IMR-90 (cell line): ENCODE data around the gene APP. TPM values are rescaled to one million over a fixed set of nuclear protein-coding genes. Genes with fewer than 3 reads are reported as not detected.

Experiments
- ATAC-seq: fragments of 200-7000 bp; cut with Tn5 transposase; 2 replicates; pipeline ENCODE4 v1.9.1; 2020; ENCODE audit warnings: low read depth, mild to moderate bottlenecking, moderate library complexity
- BruUV-seq: library from RNA; stranded (reverse); fragments of 400-500 nt; replicated peaks from 2 replicates; lab custom pipeline; 2021; lab: Mats Ljungman, UMichigan
- CTCF ChIA-PET: fragments of 300-600 bp; formaldehyde crosslinking; extraction: SDS; loops from one replicate; lab custom pipeline; 2021; ENCODE audit warnings: antibody characterized with exemption; lab: Yijun Ruan, JAX
- POLR2A ChIA-PET: fragments of 300-600 bp; sonication (Branson Sonifier 250); formaldehyde crosslinking; loops from one replicate; lab custom pipeline; 2022; ENCODE audit warnings: antibody characterized with exemption; ENCODE audit not compliant: unreplicated experiment; lab: Charles Lee
- DNase-seq: peaks from one replicate; pipeline ENCODE4 v3.0.0; 2013
- H2AFZ ChIP-seq: replicated peaks from 2 replicates; pipeline ENCODE3; 2013; ENCODE audit warnings: low read length, mild to moderate bottlenecking; ENCODE audit not compliant: poor library complexity
- H2AK5ac ChIP-seq: 2 replicates; pipeline ENCODE4 v1.6.1; 2013; ENCODE audit warnings: low read depth, low read length, inconsistent platforms
- H2AK9ac ChIP-seq: replicated peaks from 2 replicates; pipeline ENCODE3; 2013; ENCODE audit warnings: mild to moderate bottlenecking, low read depth, low read length, moderate library complexity; ENCODE audit not compliant: poor library complexity
- H2BK120ac ChIP-seq: 2 replicates; pipeline ENCODE4 v1.6.1; 2013; ENCODE audit warnings: low read depth, low read length, inconsistent platforms
- H2BK15ac ChIP-seq: 3 replicates; pipeline ENCODE4 v1.6.1; 2013; ENCODE audit warnings: low read depth, low read length, inconsistent platforms
- H2BK20ac ChIP-seq: 2 replicates; pipeline ENCODE4 v1.6.1; 2013; ENCODE audit warnings: low read depth, mild to moderate bottlenecking, inconsistent platforms, low read length, moderate library complexity
- H2BK5ac ChIP-seq: 2 replicates; pipeline ENCODE4 v1.6.1; 2013; ENCODE audit warnings: mild to moderate bottlenecking, low read depth, low read length, inconsistent platforms; ENCODE audit not compliant: poor library complexity, severe bottlenecking
- H3K14ac ChIP-seq: replicated peaks from 2 replicates; pipeline ENCODE4 v1.6.1; 2013; ENCODE audit warnings: low read depth, low read length, inconsistent platforms
- H3K18ac ChIP-seq: 2 replicates; pipeline ENCODE4 v1.6.1; 2013; ENCODE audit warnings: low read depth, low read length, control low read depth
- H3K23ac ChIP-seq: 2 replicates; pipeline ENCODE4 v1.6.1; 2013; ENCODE audit warnings: low read depth, low read length, inconsistent platforms
- H3K27ac ChIP-seq: 2 replicates; pipeline ENCODE4 v1.5.1; 2013; ENCODE audit warnings: mild to moderate bottlenecking, control low read depth, low read length; ENCODE audit not compliant: insufficient read depth
- H3K27me3 ChIP-seq: 2 replicates; pipeline ENCODE4 v1.6.1; 2013; ENCODE audit warnings: low read length; ENCODE audit not compliant: control insufficient read depth, insufficient read depth
- H3K36me3 ChIP-seq: 2 replicates; pipeline ENCODE4 v1.6.1; 2013; ENCODE audit warnings: low read length, mixed read lengths; ENCODE audit not compliant: control insufficient read depth, insufficient read depth
- H3K4ac ChIP-seq: 2 replicates; pipeline ENCODE4 v1.6.1; 2013; ENCODE audit warnings: low read depth, low read length, inconsistent platforms
- H3K4me1 ChIP-seq: 2 replicates; pipeline ENCODE4 v1.6.1; 2013; ENCODE audit warnings: low read length, mixed read lengths; ENCODE audit not compliant: control insufficient read depth, insufficient read depth
- H3K4me2 ChIP-seq: 2 replicates; pipeline ENCODE4 v1.6.1; 2013; ENCODE audit warnings: low read depth, mild to moderate bottlenecking, control low read depth, low read length, moderate library complexity
- H3K4me3 ChIP-seq: 2 replicates; pipeline ENCODE4 v1.5.1; 2013; ENCODE audit warnings: low read depth, mild to moderate bottlenecking, control low read depth, low read length, moderate library complexity; ENCODE audit not compliant: insufficient read depth
- H3K56ac ChIP-seq: 2 replicates; pipeline ENCODE4 v1.6.1; 2013; ENCODE audit warnings: low read length, inconsistent platforms; ENCODE audit not compliant: insufficient read depth; ENCODE audit errors: extremely low read depth
- H3K79me1 ChIP-seq, 2 experiments: 2 replicates each; pipeline ENCODE4 v1.6.1; 2013; ENCODE audit warnings: low read length in 2 of 2, inconsistent platforms in 1 of 2, low read depth in 1 of 2
- H3K9ac ChIP-seq: 2 replicates; pipeline ENCODE4 v1.6.1; 2013; ENCODE audit warnings: low read depth, low read length, control low read depth
- H3K9me1 ChIP-seq: 2 replicates; pipeline ENCODE4 v1.6.1; 2013; ENCODE audit warnings: low read length, inconsistent platforms; ENCODE audit not compliant: insufficient read depth
- H3K9me3 ChIP-seq: 2 replicates; pipeline ENCODE4 v1.6.1; 2013; ENCODE audit warnings: low read length; ENCODE audit not compliant: control insufficient read depth, insufficient read depth
- H4K20me1 ChIP-seq: 2 replicates; pipeline ENCODE4 v1.6.1; 2013; ENCODE audit warnings: low read length, inconsistent platforms; ENCODE audit not compliant: insufficient read depth
- H4K5ac ChIP-seq: 2 replicates; pipeline ENCODE4 v1.6.1; 2013; ENCODE audit warnings: mild to moderate bottlenecking, low read depth, low read length, control low read depth
- H4K8ac ChIP-seq, 2 experiments: 2 replicates each; pipeline ENCODE4 v1.6.1; 2013; ENCODE audit warnings: low read depth in 2 of 2, low read length in 2 of 2, control low read depth in 1 of 2, inconsistent platforms in 1 of 2
- H4K91ac ChIP-seq: 2 replicates; pipeline ENCODE4 v1.6.1; 2013; ENCODE audit warnings: low read depth, low read length, inconsistent platforms; ENCODE audit not compliant: insufficient read depth
- BHLHE40 ChIP-seq: fragments of 150-350 bp; IDR thresholded peaks from 2 replicates; pipeline ENCODE4 v1.6.1; 2016; ENCODE audit warnings: mild to moderate bottlenecking, low read depth, low read length
- CEBPB ChIP-seq: IDR thresholded peaks from 2 replicates; pipeline ENCODE4 v1.6.1; 2012; ENCODE audit warnings: low read depth, low read length, improper control_type of control experiment
- CHD1 ChIP-seq: IDR thresholded peaks from 2 replicates; pipeline ENCODE4 v1.6.1; 2012; ENCODE audit warnings: low read depth, low read length, improper control_type of control experiment
- CTCF ChIP-seq: conservative IDR thresholded peaks from 2 replicates; pipeline ENCODE4 v1.5.1; 2012; ENCODE audit warnings: mild to moderate bottlenecking, low read depth, low read length, improper control_type of control experiment
- FOS ChIP-seq: fragments of 150-350 bp; IDR thresholded peaks from 2 replicates; pipeline ENCODE4 v1.6.1; 2016; ENCODE audit warnings: low read depth, low read length
- MAFK ChIP-seq: IDR thresholded peaks from 2 replicates; pipeline ENCODE4 v1.6.1; 2012; ENCODE audit warnings: low read depth, low read length, improper control_type of control experiment
- MAZ ChIP-seq: IDR thresholded peaks from 2 replicates; pipeline ENCODE4 v1.6.1; 2012; ENCODE audit warnings: low read depth, mild to moderate bottlenecking, low read length, improper control_type of control experiment, moderate library complexity, borderline replicate concordance
- MXI1 ChIP-seq: IDR thresholded peaks from 2 replicates; pipeline ENCODE4 v1.6.1; 2012; ENCODE audit warnings: low read depth, mild to moderate bottlenecking, low read length, moderate library complexity, borderline replicate concordance
- NFE2L2 ChIP-seq: fragments of 150-350 bp; IDR thresholded peaks from 2 replicates; pipeline ENCODE4 v1.6.1; 2016; ENCODE audit warnings: low read depth, mild to moderate bottlenecking, low read length
- RAD21 ChIP-seq: IDR thresholded peaks from 2 replicates; pipeline ENCODE4 v1.6.1; 2012; ENCODE audit warnings: low read length, improper control_type of control experiment
- RCOR1 ChIP-seq: IDR thresholded peaks from 2 replicates; pipeline ENCODE4 v1.6.1; 2012; ENCODE audit warnings: mild to moderate bottlenecking, low read length, improper control_type of control experiment; ENCODE audit not compliant: insufficient replicate concordance
- RFX5 ChIP-seq: IDR thresholded peaks from 2 replicates; pipeline ENCODE4 v1.8.0; 2012; ENCODE audit warnings: low read depth, mild to moderate bottlenecking, low read length, moderate library complexity
- SMC3 ChIP-seq: fragments of 150-350 bp; IDR thresholded peaks from 2 replicates; pipeline ENCODE4 v1.6.1; 2016; ENCODE audit warnings: low read depth, mild to moderate bottlenecking, antibody characterized with exemption, low read length, moderate library complexity
- USF2 ChIP-seq: fragments of 150-350 bp; IDR thresholded peaks from 2 replicates; pipeline ENCODE4 v1.6.1; 2017; ENCODE audit warnings: mild to moderate bottlenecking, antibody characterized with exemption, low read length, low read depth
- WGBS, 2 experiments: methylation state at CpG; one replicate each; pipeline versions ENCODE4 v1.1.5 to v1.1.7; 2013; ENCODE audit warnings: missing lambda C conversion rate in 2 of 2; ENCODE audit not compliant: insufficient read length in 1 of 2; ENCODE audit errors: extremely low coverage in 2 of 2; 5-methylcytosine and 5-hydroxymethylcytosine counted together
- dilution Hi-C: fragments of 300-500 bp; cut with HindIII; formaldehyde crosslinking; loops from one replicate; pipeline ENCODE4 v1.14.3; 2018; ENCODE audit warnings: low sequenced_read_pairs; ENCODE audit not compliant: unreplicated experiment
- in situ Hi-C: fragments of 300-500 bp; cut with MboI; formaldehyde crosslinking; loops from 3 replicates; pipeline ENCODE4 v1.14.3; 2019; ENCODE audit warnings: low sequenced_read_pairs, inconsistent platforms, mixed read lengths
- intact Hi-C: fragments of 100-400 bp; cut with micrococcal nuclease; formaldehyde crosslinking; loops from 2 replicates; pipeline ENCODE4 v1.10.0; 2022
- polyA plus RNA-seq, 3 experiments: library from polyadenylated mRNA; depleted of rRNA; stranded (reverse); fragments of >200 nt; gene quantifications; 2 replicates each; pipeline ENCODE4 v1.2.3, GENCODE V29; 2012; ENCODE audit warnings: low replicate concordance in 1 of 3
- total RNA-seq: library from RNA; depleted of rRNA; stranded (reverse); fragments of >200 nt; gene quantifications from 2 replicates; pipeline ENCODE4 v1.2.3, GENCODE V29; 2012

APP gene
- total and polyA plus RNA-seq, 2 of the 4 experiments (the other 2 are of a cell fraction): 191 to 530 TPM

GRCh38 chr21:25881524-25882376 lies 288.8 kb downstream of the APP start:
- H3K79me1 ChIP-seq: peaks cover 0 to 7% of the 10 kb centered on the region in 2 experiments; a peak in 2 of 4 replicates
- peak; percentile 87 for ATAC-seq
- H4K8ac ChIP-seq: no peak overlapping the region
- H2BK5ac ChIP-seq: no peak overlapping the region
- H2BK15ac ChIP-seq: no peak overlapping the region
- H3K9me1 ChIP-seq: no peaks in the 10 kb centered on the region
- intact Hi-C loops: loop anchor here (1.0 to 5.0 kb wide), 3 partner anchors 274 to 836 kb away; partner anchors contain the start of genes APP and MRPL39
- H2AK5ac ChIP-seq: no peak overlapping the region
- H3K56ac ChIP-seq: no peak overlapping the region
- no peak overlapping the region for H3K4ac ChIP-seq
- 60% methylated on average over 1 of the region's 17 CpGs; no CpG with 5 or more reads in 1 of the 2 experiments for WGBS, 2 experiments
- H4K20me1 ChIP-seq: no peaks in the 10 kb centered on the region
- H3K9ac ChIP-seq: no peak overlapping the region
- peaks cover 10% of the 10 kb centered on the region; the same call in 1 of the 2 replicates for H3K36me3 ChIP-seq
- H3K9me3 ChIP-seq: no peaks in the 10 kb centered on the region
- no peak overlapping the region for H3K18ac ChIP-seq
- H2AFZ ChIP-seq: peak overlapping the region; percentile 65
- no peak overlapping the region for H2AK9ac ChIP-seq
- no peaks in the 10 kb centered on the region for H3K27me3 ChIP-seq
- dilution Hi-C loops: no loop called here
- CTCF ChIA-PET: interaction anchor here (0.5 kb wide), 1 partner anchor 20 kb away, joined by 3 read pairs; no protein-coding TSS in a partner anchor
- no peak overlapping the region for H3K4me3 ChIP-seq
- no peaks in the 10 kb centered on the region for H3K4me1 ChIP-seq
- peak; percentile 61 for DNase-seq
- in situ Hi-C loops: loop anchor here (25.0 kb wide), 1 partner anchor 831 kb away; no protein-coding TSS in a partner anchor
- BruUV-seq: no TSS peak
- H4K91ac ChIP-seq: no peak overlapping the region
- H3K14ac ChIP-seq: no peak overlapping the region
- no peak overlapping the region for H2BK20ac ChIP-seq
- no peak overlapping the region for H2BK120ac ChIP-seq
- no peak overlapping the region for H3K27ac ChIP-seq
- no peak overlapping the region for H3K23ac ChIP-seq
- H3K4me2 ChIP-seq: no peak overlapping the region
- POLR2A ChIA-PET: no interaction called here
- H4K5ac ChIP-seq: no peak overlapping the region
- TF ChIP-seq MAZ (no peak), RCOR1 (no peak), RAD21 (peak; percentile 79), USF2 (no peak), RFX5 (no peak), CHD1 (no peak), MAFK (no peak), NFE2L2 (no peak), CEBPB (no peak), FOS (no peak), CTCF (peak; percentile 86), MXI1 (no peak), BHLHE40 (no peak), SMC3 (peak; percentile 73)
